NCI-H526 (cell line): ENCODE results near the gene UBA6.
"Not testable (repeated sequence)": the region's sequence is repeated elsewhere in the genome, so short reads cannot be mapped to it uniquely, and the experiment has no call there.

Experiments used
- DNase-seq, 2 experiments: peaks; one replicate each; lab custom pipeline; 2025; lab: John Stamatoyannopoulos, UW

The UBA6 gene

DNA sequence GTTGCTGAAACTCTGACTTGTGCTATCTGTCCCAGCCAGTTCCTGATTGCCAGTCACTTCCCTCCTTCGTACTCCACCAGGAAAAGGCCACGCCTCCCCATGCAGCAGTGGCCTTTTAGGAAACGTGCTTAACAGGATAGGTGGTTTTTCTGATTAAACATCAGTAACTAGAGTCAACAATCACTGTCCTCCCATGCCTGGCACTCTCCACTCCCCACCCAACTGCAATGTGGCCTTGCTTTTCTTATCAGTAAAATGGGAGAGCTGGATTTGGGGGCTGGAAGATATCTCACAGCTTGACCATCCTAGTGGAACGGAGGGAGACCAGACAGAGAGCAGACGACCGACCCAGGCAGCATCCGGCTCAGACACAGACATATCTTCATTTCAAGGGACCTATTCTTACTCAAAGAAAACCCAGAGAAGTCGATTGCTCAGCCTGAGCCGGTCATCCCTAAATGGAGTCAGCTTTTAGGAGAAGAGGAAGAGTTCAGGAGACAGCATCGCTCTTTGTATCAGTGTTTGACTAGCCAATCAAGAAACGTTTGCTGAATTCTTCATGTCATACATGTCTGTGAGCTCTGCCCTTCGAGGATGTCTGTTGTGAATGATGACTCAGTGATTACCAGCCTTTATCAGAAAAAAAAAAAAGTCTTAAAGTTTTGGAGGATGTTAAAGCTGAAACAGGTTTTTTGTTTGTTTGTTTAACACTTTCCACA is 12.7 kb upstream of the UBA6 start:
- no peak for DNase-seq

DNA sequence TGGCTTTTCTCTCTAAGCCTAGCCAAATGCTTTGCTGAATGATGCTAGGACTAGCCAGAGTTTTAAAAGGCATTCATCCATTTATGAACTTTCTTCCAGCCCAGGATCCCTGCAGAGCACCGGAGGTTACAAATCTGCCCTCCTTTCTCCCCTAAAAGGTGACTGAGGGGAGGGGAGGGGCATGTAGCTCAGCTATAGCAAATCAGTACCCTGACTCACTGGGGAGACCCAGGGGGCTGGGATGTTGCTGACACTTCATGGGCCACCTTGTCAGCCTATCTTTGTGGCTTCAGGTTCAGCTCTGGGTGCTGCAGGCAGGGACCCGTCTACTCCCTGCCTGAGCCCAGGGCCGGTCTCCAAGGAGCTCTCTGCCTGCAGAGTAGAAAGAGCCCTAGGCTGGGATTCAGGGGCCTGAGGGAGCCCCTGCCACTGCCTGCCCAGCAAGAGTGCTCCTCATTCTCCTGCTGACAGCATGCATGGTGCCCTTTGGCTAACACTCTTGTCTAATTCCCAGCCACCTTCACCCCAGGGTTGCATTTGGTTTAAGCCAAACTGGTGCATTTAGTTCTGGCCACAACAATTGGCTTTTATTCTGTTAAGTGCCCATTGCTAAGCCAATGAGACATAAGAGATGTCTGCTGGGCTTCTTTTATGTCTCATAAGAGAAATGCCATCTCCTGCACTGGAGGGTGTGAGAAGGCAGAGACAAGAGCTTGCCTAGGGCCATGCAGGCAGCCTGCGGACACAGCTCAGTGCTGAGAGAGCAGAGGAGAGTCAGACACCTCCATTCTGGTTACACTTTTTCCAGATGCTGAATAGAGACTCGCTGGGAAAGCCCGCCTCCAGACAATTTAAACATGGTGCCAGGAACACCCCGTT is 11.9 kb upstream of the UBA6 start:
- DNase-seq = no peak

DNA sequence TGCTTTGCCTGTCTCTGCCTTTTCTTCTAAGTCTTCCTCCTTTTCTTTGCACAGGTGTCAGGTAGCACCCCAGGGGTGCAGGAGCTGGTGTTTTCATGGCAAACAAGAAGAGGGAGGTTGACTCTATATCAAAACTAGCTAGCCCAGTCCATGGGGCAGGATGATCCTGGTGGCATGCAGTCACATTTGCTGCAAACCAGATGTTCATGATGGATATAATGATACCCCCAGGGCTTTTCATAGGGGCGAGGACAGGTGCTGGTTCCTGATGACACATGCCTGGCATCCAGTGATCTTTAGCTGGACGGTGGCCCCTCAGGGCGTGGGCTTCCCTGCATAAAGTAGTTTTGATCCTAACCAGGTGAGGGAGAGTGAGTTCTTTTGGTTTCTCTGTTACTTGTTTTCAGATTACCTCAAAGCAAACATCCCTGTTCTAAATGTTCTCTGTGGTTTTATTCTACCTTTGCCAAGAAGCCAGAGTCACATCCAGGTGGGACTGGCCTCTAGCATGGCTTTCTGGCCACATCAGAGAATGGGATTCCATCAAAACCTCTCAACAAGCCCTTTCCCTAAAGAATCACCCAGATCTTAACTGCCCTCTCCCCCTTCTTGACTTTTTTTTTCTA is 11.2 kb upstream of the UBA6 start:
- no peak for DNase-seq

DNA sequence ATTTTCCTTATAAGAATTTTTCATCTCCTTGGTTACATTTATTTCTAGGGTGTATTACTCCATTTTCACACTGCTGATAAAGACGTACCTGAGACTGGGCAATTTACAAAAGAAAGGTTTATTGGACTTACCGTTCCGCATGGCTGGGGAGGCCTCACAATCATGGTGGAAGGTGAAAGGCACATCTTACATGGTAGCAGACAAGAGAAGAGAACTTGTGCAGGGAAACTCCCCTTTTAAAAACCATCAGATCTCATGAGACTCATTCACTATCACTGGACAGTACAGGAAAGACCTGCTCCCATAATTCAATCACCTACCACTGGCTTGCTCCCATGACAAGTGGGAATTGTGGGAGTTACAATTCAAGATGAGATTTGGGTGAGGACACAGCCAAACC is 5.7 kb upstream of the UBA6 start:
- not testable (repeated sequence) for DNase-seq

DNA sequence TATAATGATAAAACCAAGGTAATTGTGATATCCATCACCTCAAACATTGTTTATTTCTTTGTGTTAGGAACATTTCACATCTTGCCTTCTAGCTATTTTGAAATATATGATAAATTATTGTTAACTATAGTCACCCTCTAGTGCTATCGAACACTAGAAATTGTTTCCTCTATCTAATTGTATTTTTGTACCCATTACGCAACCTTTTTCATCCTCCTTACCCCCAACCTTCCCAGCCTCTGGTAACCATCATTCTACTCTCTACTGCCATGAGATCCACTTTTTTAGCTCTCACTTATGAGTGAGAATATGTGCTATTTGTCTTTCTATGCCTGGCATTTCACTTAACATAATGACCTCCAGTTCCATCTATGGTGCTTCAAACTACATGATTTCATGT is 3.9 kb upstream of the UBA6 start:
- DNase-seq = no peak

DNA sequence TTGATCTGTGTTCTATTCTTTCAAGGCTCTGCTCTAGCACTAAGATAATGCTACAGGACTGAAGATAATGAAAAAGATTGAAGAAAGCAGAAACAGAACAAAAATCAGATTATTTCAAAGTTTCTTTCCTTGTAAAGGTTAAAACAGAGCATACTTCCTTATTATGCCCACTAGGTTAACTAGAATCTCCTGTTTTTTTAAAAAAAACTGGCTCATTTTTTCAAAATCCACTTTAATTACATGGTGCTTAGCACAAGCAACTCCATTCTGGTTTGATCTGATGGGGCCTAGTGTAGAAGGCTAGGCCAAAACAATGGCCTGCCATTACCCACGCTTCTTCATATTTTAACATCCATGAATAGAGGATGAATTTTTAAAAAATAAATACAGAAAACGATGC is 1.2 kb upstream of the UBA6 start:
- DNase-seq = no peak

DNA sequence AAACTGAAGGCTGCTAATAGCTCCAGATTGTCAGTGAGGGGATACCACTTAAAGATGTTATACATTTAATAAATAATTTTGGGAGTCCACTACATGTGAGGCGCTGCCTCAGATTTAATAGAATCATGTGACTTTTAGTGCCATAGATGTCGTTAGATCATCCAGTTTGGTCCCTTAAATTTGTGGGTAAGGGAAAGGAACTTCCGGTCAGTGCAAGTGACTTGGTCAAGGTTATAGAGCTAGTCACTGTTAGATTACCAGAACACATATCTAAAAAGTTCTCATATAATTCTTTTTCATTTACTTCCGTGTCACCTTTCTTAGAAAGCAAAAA is 529 bp upstream of the UBA6 start:
- DNase-seq = peak in 1 of 2 experiments; percentile 24

DNA sequence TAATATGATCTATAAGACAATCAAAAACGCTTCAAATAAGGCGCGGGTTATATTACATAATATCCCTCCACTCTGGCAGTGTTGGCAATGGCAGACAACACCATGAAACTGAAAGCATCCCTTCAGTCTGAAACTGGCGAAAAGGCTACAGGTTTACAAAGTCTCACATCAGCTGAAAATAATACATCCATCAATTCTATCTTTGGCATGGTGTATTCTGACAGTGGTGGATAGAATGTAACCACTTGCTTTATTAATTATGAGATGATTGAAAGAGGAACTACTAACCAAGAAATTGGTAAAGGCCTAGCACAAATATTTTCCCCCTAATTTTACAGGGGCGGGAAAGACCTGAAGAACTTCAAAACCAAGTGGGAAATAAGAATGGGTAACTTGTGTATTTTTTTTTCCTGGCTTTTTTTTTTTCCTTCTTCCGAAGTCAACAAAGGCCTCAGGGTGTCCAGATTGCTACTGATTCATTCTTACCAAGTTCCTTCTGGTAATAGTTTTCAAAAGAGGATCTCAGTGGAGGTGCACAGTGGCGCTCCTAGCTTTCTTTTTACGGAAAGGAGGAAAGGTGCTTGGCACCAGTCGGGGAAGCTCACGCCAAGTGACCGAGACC is 728 bp downstream of the UBA6 start:
- DNase-seq = peak; percentile 14 to 53

DNA sequence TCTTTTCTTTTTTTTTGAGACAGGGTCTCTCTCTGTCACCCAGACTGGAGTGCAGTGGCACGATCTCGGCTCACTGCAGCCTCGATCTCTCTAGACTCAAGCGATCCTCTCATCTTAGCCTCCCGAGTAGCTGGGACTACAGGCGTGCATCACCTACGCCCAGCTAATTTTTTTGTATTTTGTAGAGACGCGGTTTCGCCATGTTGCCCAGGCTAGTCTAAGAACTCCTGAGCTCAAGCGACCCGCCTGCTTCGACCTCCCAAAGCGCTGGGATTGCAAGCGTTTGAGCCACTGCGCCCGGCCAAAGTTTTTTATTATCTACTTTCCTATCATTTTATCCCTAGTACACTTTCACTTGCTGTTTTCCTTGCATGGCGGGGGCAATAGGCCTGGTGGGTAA is 1.4 kb downstream of the UBA6 start:
- peak in 1 of 2 experiments; percentile 10 for DNase-seq

DNA sequence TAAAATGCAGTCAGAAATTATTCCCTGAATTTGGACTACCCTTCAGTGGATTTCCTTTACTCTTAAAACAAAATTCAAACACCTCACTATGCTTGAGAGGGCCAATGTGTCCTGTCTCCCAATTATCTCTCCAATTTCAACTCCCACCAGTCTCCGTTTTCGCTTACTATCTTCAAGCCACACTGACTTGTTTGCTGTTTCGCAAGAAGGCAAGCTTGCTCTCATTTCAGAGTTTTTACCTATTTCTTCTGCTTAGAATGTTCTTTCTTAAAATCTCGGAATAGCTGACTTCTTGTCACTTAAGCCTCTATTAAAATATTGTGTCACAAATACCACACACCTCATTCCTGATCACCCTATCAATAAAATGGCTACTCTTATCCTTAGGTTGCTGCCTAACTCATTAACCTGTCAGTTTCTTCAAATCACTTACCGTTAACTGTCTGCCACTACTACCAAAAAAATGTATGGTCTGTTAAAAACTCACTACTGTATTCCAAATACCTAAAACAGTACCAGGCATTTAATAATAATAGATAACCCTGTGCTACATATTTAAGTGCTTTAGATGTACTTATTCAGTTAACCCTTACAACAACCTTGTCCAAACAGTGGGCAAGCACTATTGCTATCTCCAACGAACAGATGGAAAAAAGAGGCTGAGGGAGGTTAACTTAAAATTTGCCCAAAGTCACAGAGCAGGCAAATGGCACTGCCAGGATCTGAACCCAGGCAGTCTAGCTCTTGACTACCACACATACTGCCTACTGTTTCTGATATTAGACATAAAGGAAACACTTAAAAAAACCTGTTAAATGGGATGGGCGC is 2.9 kb downstream of the UBA6 start:
- DNase-seq = no peak

DNA sequence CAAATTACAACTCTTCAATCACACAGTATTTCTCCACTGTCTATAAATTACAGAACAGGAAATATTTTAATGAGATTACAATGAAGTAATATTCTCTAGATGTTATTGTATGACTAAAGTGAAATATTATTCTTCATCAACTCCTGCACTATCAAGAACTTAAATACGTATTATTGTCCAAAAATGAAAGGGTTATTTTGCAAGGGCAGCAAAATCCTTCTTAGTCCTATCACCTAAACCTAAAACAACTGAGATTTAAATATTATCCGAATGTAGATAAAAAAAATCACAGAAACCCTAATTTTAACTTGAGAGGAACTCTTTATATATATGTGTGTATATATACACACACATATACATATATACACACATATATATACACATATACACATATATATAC is 4.9 kb downstream of the UBA6 start:
- no peak for DNase-seq

DNA sequence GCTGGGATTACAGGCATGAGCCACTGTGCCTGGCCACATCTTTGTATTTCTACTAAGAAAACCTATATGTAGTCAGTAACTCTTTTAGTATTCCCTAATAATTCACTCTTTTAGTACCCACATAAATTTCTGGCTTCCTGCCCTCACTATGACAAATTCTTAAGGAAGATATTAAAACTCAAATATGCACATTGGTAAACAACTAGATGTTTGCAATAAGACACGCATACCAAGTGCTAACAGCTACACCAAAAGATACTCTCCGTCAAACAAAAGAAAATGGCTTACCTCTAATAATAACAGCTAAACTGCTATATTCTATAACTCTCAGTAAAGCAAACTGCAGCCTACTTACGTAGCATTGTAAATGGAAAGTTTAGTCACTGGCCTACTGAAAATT is 6.3 kb downstream of the UBA6 start:
- no peak for DNase-seq

DNA sequence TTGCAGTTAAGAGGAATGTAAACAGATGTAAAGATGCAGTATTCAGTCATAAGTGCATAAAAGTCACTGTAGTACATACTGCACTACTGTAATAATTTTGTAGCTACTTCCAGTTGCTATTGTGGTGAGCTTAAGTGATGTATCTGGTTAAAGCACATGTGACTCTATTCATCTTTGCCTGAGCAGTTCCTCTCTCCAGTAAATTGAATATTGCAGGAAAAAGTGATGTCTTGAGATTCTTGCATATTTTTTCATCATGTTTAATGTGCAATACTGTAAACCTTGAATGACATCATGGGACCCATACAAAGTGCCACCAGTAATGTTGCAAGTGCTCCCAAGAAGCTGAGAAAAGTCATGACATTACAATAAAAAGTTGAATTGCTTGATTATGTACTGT is 9.6 kb downstream of the UBA6 start:
- no peak for DNase-seq

DNA sequence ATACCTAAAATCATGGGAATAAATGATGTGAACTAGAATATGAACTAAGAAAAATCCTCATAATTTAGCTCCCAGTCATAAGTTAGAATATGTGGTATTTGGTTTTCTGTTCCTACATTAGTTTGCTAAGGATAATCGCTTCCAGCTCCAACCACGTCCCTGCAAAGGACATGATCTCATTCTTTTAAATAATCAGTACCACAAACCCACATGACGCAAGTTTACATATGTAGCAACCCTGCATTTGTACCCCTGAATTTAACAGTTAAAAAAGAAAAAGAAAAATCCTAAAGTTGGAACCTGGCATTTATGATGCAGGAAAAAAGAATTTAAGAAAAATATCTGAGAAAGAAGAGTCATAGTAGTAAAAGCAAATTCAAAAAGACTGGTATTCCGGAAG is 13.3 kb downstream of the UBA6 start:
- no peak for DNase-seq

DNA sequence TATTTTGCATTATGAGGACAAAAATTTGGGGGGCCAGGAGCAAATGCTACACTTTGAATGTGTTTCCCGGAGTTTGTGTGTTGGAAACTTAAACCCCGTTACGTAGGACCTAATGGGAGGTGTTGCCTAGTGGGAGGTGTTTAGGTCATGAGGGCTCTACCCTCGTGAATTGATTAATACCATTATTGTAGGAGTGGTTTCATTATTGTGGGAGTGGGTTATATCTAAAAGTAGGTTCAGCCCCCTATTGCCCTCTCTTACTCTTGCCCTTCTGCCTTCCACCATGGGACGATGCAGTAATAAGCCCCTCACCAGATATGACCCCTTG is 15.5 kb downstream of the UBA6 start:
- no peak for DNase-seq

DNA sequence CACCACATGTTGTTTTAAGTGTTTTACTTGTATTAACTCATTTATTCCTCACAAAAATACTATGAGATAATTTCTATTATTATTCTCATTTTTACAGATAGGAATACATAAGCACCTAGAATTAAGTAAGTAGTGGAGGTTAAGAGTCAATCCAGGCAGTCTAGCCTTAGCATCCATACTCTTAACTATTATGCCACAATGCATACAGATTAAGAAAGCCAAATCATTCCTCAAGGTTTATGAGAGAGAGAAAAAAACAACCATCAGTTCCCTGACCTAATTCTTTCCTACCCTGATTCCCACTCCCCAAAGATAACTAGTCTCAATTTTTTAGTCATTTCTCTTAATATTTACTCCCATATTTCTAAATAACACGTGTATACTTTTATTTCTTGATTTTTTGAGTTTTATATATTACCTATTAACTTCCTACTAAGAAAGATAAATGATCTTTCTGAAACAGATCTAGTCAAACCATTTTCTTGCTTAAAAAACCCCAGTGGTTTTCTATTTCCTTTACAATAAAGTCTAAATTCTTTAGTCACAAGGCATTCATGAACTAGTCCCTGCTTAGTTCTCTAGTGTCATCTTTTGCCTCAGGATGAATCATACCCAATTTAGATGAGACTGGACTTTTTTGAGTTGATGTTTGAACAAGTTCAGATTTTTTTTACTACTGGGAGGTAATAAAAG is 16.0 kb downstream of the UBA6 start:
- no peak for DNase-seq

DNA sequence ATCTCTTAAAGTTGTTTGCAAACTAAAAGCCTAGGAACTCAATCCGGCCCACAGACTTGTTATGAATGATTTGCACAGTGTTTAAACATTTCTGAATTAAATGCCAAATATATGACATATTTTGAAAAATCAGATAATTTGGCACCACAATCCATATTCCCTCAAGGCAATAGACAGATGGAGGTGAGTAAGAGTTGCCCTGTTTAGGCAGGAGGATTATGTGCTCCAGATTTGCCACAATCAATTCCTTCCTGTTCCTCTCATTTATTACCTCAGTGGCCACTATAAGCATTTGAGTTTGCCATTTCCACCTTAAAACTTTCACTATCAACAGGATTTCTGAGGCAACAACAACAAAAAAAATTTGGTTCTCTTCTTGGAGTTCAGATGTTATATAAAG is 18.7 kb downstream of the UBA6 start:
- no peak for DNase-seq

DNA sequence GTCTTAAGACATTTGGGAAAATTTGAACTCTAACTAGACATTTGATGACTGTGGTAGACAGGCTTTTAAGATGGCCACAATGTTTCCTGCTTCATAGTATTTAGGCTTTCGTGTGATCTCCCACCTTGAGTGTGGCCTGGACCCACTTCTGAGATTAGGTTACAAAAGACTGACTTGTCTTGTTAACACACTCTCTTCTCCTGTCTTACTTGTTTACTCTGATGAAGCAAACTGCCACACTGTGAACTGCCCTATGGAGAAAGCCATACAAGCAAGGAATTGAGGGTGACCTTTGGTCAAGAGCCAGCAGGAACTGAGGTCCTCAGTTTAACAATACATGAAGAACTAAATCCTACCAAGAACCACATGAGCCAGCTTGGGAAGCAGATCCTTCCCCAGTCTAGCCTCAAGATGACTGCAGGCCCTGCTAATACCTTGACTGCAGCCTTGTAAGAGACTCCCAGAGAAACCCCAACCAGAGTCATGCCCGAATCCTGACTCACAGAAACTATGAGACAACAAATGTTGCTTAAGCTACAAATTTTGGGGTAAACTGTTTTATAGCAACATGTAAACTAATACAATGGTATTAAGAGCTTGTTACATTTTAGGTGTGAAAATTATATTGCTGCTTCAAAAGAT is 20.3 kb downstream of the UBA6 start:
- no peak for DNase-seq

DNA sequence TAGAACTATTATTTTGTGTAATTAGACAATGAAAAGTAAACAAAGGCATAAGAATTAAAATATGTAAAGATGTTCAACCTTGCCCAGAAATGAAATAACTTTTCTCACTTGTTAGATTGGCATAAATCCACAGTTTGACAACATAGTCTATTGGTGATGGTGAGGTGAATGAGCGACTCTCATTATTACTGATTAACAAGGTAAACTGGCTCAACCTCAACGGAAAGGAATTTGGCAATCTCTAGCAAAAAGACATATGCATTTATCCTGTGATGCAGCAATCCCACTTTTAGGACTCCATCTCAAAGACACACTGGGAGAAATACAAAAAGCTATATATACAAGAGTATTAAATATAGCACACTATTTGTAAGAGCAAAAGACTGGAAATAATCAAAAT is 22.3 kb downstream of the UBA6 start:
- DNase-seq = no peak

DNA sequence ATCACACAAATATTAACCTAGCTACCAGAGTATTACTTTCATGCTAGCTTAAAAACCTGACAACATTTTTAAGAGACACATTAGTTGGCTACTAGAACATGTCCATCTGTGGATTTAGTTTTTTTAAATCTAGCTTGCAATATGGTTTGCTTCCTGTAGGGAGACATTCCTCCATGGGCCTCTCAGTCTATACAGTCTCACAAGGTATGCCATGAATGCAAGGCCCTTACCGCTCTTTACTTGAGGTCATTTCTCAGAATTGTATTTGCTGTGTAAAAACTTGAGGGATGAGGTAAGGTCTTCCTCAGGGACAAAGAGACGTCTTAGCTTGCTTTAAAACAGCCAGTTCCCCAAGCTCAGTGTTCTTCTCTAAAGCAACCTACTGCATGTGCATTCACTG is 26.9 kb downstream of the UBA6 start:
- DNase-seq = no peak

DNA sequence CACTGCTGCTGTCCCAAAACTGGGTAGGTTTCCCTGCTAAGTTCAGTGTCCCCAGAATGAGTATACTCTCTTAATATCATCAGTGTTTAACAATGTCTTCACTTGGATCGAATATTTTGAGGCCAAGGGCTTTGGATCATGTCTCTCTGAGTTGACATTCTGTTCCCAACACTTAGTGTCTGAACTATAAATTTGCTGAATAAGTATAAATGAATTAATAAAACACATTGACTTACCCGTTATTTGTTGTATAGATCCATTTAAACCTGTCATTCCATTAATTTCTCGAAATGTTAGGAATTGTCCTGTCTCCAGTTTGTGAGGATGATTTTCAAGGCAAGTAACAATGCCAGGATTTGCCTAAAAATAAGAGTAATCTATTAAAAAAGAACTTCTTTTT is 32.6 kb downstream of the UBA6 start:
- DNase-seq = no peak
